Muscle layer of duodenum (tissue), 2 donors: Measurements from ENCODE around the gene IGSF9.

Experiments
- H3K27ac ChIP-seq: one replicate; pipeline ENCODE4 v1.7.0; 2013; ENCODE audit warnings: mild to moderate bottlenecking, low read length
- H3K27me3 ChIP-seq: one replicate; pipeline ENCODE4 v1.7.0; 2013; ENCODE audit warnings: low read depth, mild to moderate bottlenecking, control low read depth, low read length
- H3K36me3 ChIP-seq, 2 donors: one replicate each; pipeline ENCODE4 v1.7.0; 2013; ENCODE audit warnings: low read length in 2 of 2, control low read depth in 1 of 2, mild to moderate bottlenecking in 1 of 2; ENCODE audit not compliant: insufficient read depth in 2 of 2, control insufficient read depth in 1 of 2
- H3K4me1 ChIP-seq, 2 donors: one replicate each; pipeline ENCODE4 v1.7.0; 2013; ENCODE audit warnings: low read length in 2 of 2, mild to moderate bottlenecking in 2 of 2, control low read depth in 1 of 2, moderate library complexity in 1 of 2; ENCODE audit not compliant: insufficient read depth in 2 of 2, control insufficient read depth in 1 of 2
- H3K4me3 ChIP-seq, 2 donors: one replicate each; pipeline ENCODE4 v1.7.0; 2013; ENCODE audit warnings: low read length in 2 of 2, low read depth in 1 of 2, mild to moderate bottlenecking in 1 of 2
- H3K9me3 ChIP-seq, 2 donors: one replicate each; pipeline ENCODE4 v1.7.0; 2013; ENCODE audit warnings: low read length in 2 of 2, control low read depth in 1 of 2, mild to moderate bottlenecking in 1 of 2; ENCODE audit not compliant: control insufficient read depth in 1 of 2
- donor health status: healthy.

IGSF9 gene

DNA sequence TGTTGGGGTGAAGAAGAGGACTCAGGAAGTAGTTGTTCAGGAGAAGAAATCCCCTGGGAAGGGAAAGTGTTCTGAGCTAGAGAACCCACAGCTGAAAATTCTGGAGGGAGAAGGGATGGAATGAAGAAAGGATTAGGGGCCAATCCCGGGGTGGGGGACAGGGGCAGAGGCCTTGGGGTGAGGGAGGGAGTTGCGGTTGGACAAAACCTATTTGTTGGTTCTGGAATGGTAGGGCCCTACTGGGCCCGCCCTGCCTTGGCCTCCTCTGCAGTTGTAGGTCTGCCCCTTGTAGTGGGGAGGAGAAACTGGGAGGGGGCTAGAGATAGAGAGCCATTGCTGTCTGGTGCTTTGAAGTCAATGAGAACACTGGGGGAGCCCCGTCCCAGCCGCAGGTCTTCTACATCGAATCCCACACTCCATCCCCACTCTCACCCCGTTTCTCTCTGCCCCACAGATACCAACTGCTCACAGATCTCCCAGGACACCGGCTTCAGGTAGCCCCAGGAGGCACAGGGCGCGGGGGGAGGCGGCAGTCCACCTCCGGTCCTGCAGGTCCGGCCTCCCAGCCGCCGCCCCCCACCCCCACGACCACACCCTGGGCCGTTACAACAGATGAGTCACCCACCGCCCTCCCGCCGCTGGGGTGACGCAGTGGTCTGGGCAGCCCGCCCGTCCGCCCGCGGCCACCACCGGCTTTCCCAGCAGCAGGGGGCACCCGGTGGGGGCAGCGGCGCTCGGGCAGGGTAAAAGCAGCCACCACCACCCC lies 21.2 kb downstream of the IGSF9 start:
- H3K4me1 ChIP-seq: peaks cover 20 to 44% of the 10 kb centered on the region in 2 donors
- H3K36me3 ChIP-seq: peaks cover 20 to 30% of the 10 kb centered on the region in 2 donors

DNA sequence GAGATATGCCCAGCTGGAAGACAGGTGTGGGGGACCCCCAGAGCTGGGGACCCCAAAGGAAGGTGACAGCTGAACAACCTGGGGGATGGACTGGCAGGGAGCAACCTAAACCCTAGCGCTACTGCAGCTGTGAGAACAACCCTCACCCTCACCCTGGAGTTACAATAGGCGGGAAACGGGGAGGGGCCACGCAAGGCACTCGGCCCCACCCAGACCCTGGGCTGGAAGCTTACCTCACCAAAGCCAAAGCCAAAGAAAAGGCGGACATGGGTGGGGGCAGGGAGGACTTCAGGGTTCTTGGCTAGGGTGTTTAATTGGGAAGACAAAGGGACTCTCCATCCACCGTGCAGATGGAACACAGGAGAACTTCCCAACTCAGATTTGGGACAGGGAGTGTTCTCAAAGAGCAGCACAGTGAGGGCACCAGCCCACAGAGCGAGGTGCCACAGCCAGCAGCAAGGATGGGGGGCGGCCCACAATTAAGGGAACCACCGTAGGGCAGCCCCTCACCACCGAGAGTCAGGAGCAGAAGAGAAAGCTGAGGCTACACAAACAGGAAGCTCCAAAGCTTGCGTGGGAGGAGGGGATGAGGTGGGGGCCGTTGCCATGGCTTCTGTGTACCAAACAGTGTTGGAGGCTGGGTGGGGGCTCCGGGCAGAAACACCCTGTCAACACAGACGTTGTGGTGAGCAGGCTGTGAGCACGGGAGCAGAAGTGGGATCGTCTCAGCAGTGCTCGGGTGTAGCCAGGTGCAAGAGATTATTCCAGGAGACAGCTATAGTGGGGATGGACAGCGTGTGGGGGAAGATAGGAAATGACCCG lies 22.0 kb downstream of the IGSF9 start:
- peak overlapping the region; percentile 100 for H3K27ac ChIP-seq
- H3K4me3 ChIP-seq: peak overlapping the region; percentile 77 to 93
- peaks cover 27 to 38% of the 10 kb centered on the region in 2 donors for H3K36me3 ChIP-seq
- no peaks in the 10 kb centered on the region for H3K27me3 ChIP-seq
- H3K4me1 ChIP-seq: peaks cover 20 to 52% of the 10 kb centered on the region in 2 donors
- no peaks in the 10 kb centered on the region for H3K9me3 ChIP-seq

More for the DNA sequence above, 21.2 kb downstream of the IGSF9 start:
- H3K9me3 ChIP-seq: no peaks in the 10 kb centered on the region
- peak overlapping the region; percentile 100 for H3K27ac ChIP-seq
- H3K27me3 ChIP-seq: no peaks in the 10 kb centered on the region
- H3K4me3 ChIP-seq: peak overlapping the region; percentile 77 to 93

- Histone ChIP-seq H3K27ac (peak overlapping the region; percentile 100), H3K9me3 (no peaks in the 10 kb centered on the region), H3K4me3 (peak overlapping the region; percentile 77 to 93), H3K4me1 (peaks cover 20 to 56% of the 10 kb centered on the region in 2 donors), H3K36me3 (peaks cover 32 to 44% of the 10 kb centered on the region in 2 donors), H3K27me3 (no peaks in the 10 kb centered on the region)
These were observed 22.8 kb downstream of the IGSF9 start for GRCh38 chr1:159922511-159923202.

DNA sequence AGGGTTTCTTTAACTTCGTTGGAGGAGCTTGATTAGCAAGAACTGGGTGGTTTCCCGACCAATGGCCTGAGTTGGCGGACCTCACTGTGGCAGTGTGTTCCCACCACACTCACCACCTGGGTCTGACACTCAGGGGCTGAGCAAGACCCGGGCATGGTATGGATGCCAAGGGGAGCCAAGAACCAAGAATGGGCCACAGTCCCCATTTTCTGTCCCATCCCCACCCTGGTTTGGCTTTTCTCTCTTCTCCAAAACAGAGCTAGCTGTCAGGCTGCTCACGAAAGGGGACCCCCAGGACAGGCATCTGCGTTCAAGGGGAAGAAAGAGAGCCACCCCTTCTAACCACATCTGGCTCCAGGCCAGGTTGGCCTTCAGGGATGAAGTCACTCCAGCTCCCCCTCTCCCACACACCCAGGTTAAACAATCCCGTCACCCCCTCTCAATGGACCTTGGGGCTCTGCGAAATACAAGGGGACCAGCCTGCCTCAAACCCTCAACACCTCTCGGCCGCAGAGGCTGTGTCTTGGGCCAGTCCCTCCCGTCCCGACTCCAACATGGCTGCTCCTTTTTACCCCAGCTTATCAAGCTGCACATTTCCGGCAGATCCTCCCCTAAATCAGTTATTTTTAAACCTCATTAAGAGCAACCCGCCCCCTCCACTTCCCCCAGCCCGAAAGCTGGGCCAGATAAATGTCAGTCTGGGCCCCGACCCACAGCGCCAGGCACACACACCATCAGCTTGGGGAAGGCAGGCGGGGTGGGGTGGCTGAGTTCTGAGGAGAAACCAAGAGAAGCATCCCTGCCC lies 23.5 kb downstream of the IGSF9 start:
- peak overlapping the region; percentile 77 to 93 for H3K4me3 ChIP-seq
- H3K27me3 ChIP-seq: no peaks in the 10 kb centered on the region
- H3K9me3 ChIP-seq: no peaks in the 10 kb centered on the region
- H3K27ac ChIP-seq: peak overlapping the region; percentile 100
- H3K36me3 ChIP-seq: peaks cover 37 to 47% of the 10 kb centered on the region in 2 donors
- H3K4me1 ChIP-seq: peaks cover 20 to 55% of the 10 kb centered on the region in 2 donors

GRCh38 chr1:159921251-159921650 lies 24.2 kb downstream of the IGSF9 start:
- no peaks in the 10 kb centered on the region for H3K27me3 ChIP-seq
- H3K27ac ChIP-seq: peak overlapping the region; percentile 100
- peaks cover 37 to 50% of the 10 kb centered on the region in 2 donors for H3K36me3 ChIP-seq
- peak overlapping the region in 1 of 2 donors; percentile 93 for H3K4me3 ChIP-seq
- peaks cover 24 to 53% of the 10 kb centered on the region in 2 donors for H3K4me1 ChIP-seq
- no peaks in the 10 kb centered on the region for H3K9me3 ChIP-seq

DNA sequence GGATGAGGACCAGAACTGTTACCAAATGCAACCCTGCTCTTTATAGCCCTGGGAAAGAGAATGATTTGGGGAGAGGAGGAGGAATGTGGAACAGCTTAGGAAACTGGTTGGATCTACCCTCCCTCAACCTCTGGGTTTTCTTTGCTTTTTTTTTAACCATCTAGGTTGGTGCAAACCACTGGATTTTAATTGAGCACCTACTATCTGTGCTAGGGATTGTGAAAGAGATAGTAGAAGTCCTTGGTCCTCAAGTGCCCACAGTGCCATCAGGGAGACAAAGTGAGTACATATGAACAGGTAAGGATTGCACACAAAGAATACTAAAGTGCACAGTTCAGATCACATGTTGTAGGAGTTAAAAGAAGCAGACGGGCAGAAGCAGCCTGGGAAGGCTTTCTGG lies 24.8 kb downstream of the IGSF9 start:
- peaks cover 20 to 51% of the 10 kb centered on the region in 2 donors for H3K4me1 ChIP-seq

GRCh38 chr1:159920202-159920601 lies 25.2 kb downstream of the IGSF9 start:
- Histone ChIP-seq H3K36me3 (peaks cover 37 to 49% of the 10 kb centered on the region in 2 donors), H3K4me1 (peaks cover 20 to 51% of the 10 kb centered on the region in 2 donors), H3K9me3 (no peaks in the 10 kb centered on the region), H3K4me3 (no peak overlapping the region), H3K27me3 (no peaks in the 10 kb centered on the region), H3K27ac (no peak overlapping the region)

More for the DNA sequence above, 24.8 kb downstream of the IGSF9 start:
- Histone ChIP-seq H3K9me3 (no peaks in the 10 kb centered on the region), H3K27me3 (no peaks in the 10 kb centered on the region), H3K36me3 (peaks cover 37 to 50% of the 10 kb centered on the region in 2 donors), H3K4me3 (no peak overlapping the region), H3K27ac (no peak overlapping the region)

- H3K36me3 ChIP-seq: peaks cover 37 to 42% of the 10 kb centered on the region in 2 donors
- peaks cover 20 to 51% of the 10 kb centered on the region in 2 donors for H3K4me1 ChIP-seq
These were observed 26.1 kb downstream of the IGSF9 start for GRCh38 chr1:159919236-159919865.

GRCh38 chr1:159918352-159919200 lies 26.8 kb downstream of the IGSF9 start:
- Histone ChIP-seq H3K36me3 (peaks cover 36 to 37% of the 10 kb centered on the region in 2 donors), H3K4me1 (peaks cover 20 to 51% of the 10 kb centered on the region in 2 donors)

More at GRCh38 chr1:159919236-159919865, 26.1 kb downstream of the IGSF9 start:
- Histone ChIP-seq H3K9me3 (no peaks in the 10 kb centered on the region), H3K4me3 (no peak overlapping the region), H3K27ac (no peak overlapping the region), H3K27me3 (no peaks in the 10 kb centered on the region)

More at GRCh38 chr1:159918352-159919200, 26.8 kb downstream of the IGSF9 start:
- no peaks in the 10 kb centered on the region for H3K9me3 ChIP-seq
- no peaks in the 10 kb centered on the region for H3K27me3 ChIP-seq
- no peak overlapping the region for H3K27ac ChIP-seq
- H3K4me3 ChIP-seq: no peak overlapping the region
